Activated T-helper 1 cell treated with anti-CD3 and anti-CD28 coated beads, Interleukin-12 subunit alpha, Interleukin-12 subunit beta, Interleukin-2, Interleukin-4 antibody, amounts not matched to agents 30 ng/mL and 10 ng/mL and 1 ng/mL, durations not matched to agents 14 hours and 24 hours and 36 hours (primary cell): ENCODE results near the gene PRR33. TPM values are rescaled to one million over a fixed set of nuclear protein-coding genes. Genes with fewer than 3 reads are reported as not detected.
A peak's percentile ranks its signal among the peaks of the same experiment; 100 is the strongest.

ENCODE experiments used
- DNase-seq: peaks from one replicate; pipeline ENCODE4 v3.0.0; 2021; ENCODE audit warnings: low spot score
- H3K27ac Mint-ChIP-seq: one replicate; pipeline ENCODE4 v1.8.0; 2021; ENCODE audit warnings: mild to moderate bottlenecking, mixed read lengths
- H3K27me3 Mint-ChIP-seq: one replicate; pipeline ENCODE4 v1.8.0; 2022; ENCODE audit warnings: mild to moderate bottlenecking, moderate library complexity, mixed read lengths; ENCODE audit not compliant: insufficient read depth
- H3K36me3 Mint-ChIP-seq: one replicate; pipeline ENCODE4 v1.8.0; 2021; ENCODE audit warnings: low read depth, mixed read lengths
- H3K4me1 Mint-ChIP-seq: one replicate; pipeline ENCODE4 v1.8.0; 2021; ENCODE audit warnings: low read depth, mixed read lengths
- H3K4me3 Mint-ChIP-seq: one replicate; pipeline ENCODE4 v1.8.0; 2021; ENCODE audit warnings: mild to moderate bottlenecking, moderate library complexity, mixed read lengths
- H3K9me3 Mint-ChIP-seq: one replicate; pipeline ENCODE4 v1.8.0; 2021; ENCODE audit warnings: mixed read lengths
- intact Hi-C: fragments of 100-400 bp; cut with micrococcal nuclease; formaldehyde crosslinking; loops from one replicate; pipeline ENCODE4 v1.15.1; 2024
- total RNA-seq: library from RNA; stranded (reverse); gene quantifications from 2 replicates; pipeline ENCODE4 v1.2.3, GENCODE V29; 2022

Gene PRR33
- total RNA-seq, 1 donor from 2014 or later: 0.05 TPM

DNA sequence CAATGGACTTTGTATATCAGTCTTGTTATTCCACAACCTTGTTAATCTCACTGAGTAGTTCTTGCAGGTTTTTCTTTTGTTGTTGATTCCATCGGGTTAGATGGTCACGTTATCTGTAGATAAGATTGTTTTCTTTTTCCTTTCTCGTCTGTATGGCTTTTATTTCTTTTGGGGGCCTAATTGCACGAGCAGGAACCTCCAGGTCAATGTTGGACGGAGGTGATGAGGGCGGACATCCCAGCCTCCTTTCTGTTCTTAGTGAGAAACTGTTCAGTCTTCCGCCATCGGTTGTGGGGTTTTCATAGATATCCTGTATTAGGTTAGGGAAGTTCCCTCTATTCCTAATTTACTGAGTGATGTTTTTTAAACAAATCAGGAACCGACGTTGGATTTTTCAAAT lies 4.8 kb upstream of the PRR33 start:
- Mint-ChIP-seq H3K4me3 (no peak overlapping the region), H3K4me1 (no peaks in the 10 kb centered on the region), H3K27me3 (peaks cover 18% of the 10 kb centered on the region), H3K27ac (no peak overlapping the region), H3K9me3 (no peaks in the 10 kb centered on the region), H3K36me3 (peaks cover 7% of the 10 kb centered on the region)
- DNase-seq: no peak
- intact Hi-C loops: no loop called here

DNA sequence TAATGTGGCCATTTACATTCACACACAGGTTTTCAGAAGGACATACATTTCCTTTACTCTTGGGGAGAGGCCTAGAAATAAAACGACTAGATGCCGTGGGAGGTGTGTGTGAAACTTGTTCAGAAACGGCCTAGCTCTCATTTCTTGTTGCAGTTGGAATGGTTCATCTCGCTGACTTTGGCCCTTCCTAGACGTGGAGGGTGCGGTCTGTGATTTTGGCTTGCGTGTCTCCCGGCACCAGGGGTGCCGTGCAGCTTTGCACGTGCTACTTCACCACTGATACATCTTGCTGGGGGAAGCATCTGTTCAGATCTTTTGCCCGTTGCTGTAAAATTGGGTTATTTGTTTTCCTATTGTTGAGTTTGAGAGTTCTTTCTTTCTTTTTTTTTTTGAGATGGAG lies 3.1 kb upstream of the PRR33 start:
- no peak for DNase-seq
- no peak overlapping the region for H3K4me3 Mint-ChIP-seq
- H3K36me3 Mint-ChIP-seq: peaks cover 7% of the 10 kb centered on the region
- H3K27me3 Mint-ChIP-seq: peaks cover 18% of the 10 kb centered on the region
- no peaks in the 10 kb centered on the region for H3K9me3 Mint-ChIP-seq
- no peaks in the 10 kb centered on the region for H3K4me1 Mint-ChIP-seq
- intact Hi-C loops: no loop called here
- no peak overlapping the region for H3K27ac Mint-ChIP-seq

DNA sequence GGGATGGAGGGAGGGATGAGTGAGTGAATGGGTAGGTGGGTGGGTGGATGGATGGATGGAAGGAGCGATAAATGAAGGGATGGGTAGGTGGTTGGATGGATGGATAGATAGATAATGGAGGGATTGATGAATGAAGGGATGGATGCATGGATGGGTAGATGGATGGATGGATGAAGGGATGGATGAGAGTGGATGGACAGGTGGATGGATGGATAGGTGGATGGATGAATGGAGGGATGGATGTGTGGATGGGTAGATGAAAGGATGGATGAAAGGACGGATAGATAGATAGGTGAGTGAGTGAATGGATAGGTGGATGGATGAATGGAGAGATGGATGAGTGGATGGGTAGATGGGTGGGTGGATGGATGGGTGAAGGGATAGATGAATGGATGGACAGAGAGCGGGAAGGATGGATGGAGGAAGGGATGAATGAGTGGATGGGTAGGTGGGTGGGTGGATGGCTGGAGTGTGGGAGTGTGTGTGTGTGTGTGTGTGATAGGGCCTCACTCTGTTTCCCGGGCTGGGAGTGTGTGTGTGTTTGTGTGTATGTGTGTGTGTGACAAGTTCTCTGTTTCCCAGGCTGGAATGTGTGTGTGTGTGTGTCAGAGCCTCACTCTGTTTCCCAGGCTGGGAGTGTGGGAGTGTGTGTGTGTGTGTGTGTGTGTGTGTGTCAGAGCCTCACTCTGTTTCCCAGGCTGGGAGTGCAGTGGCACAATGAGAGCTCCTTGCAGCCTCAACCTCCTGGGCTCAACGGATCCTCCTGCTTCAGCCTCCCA lies 2.1 kb upstream of the PRR33 start:
- peaks cover 9% of the 10 kb centered on the region for H3K36me3 Mint-ChIP-seq
- DNase-seq: no peak
- H3K9me3 Mint-ChIP-seq: no peaks in the 10 kb centered on the region
- H3K27ac Mint-ChIP-seq: no peak overlapping the region
- peaks cover 18% of the 10 kb centered on the region for H3K27me3 Mint-ChIP-seq
- peaks cover 3% of the 10 kb centered on the region for H3K4me1 Mint-ChIP-seq
- intact Hi-C loops: no loop called here
- no peak overlapping the region for H3K4me3 Mint-ChIP-seq

DNA sequence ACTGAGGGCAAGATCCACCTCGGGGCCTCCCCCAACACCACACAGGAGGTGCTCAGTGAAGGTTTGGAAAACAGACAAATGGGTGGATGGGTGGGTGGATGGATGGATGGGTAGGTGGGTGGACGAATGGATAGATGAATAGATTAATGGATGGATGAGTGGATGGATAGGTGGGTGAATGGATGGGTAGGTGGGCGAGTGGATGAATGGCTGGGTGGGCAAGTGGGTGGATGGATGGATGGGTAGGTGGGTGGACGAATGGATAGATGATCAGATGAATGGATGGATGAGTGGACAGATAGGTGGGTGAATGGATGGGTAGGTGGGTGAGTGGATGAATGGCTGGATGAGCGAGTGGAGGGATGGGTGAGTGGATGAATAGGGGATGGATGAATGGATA lies 863 bp upstream of the PRR33 start:
- intact Hi-C loops: no loop called here
- peaks cover 10% of the 10 kb centered on the region for H3K4me1 Mint-ChIP-seq
- DNase-seq: no peak

DNA sequence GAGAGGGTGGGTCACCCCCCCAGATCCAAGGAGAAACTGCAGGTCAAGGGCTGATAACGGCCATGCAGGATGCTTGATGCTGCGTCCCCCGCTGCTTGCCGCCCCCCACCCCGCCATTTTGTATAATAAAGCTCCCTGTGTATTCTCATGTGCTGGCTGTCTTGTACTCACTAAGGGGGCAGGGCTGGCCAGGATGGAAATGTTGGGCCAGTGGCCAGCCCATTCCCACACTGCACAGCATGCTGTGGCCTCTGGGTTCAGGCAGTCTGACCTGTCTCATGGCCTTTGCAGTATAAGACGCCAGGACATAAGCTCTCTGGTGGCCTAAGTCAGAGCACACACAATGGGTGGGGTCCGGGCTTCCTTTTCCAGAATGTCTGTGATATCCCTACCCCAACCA lies 421 bp upstream of the PRR33 start:
- Mint-ChIP-seq H3K4me3 (no peak overlapping the region), H3K36me3 (peaks cover 18% of the 10 kb centered on the region), H3K27ac (no peak overlapping the region), H3K27me3 (peaks cover 13% of the 10 kb centered on the region), H3K4me1 (peaks cover 10% of the 10 kb centered on the region), H3K9me3 (no peaks in the 10 kb centered on the region)
- no peak for DNase-seq
- intact Hi-C loops: no loop called here

More for the DNA sequence above, 863 bp upstream of the PRR33 start:
- no peak overlapping the region for H3K27ac Mint-ChIP-seq
- H3K27me3 Mint-ChIP-seq: peaks cover 16% of the 10 kb centered on the region
- no peaks in the 10 kb centered on the region for H3K9me3 Mint-ChIP-seq
- peaks cover 16% of the 10 kb centered on the region for H3K36me3 Mint-ChIP-seq
- no peak overlapping the region for H3K4me3 Mint-ChIP-seq

DNA sequence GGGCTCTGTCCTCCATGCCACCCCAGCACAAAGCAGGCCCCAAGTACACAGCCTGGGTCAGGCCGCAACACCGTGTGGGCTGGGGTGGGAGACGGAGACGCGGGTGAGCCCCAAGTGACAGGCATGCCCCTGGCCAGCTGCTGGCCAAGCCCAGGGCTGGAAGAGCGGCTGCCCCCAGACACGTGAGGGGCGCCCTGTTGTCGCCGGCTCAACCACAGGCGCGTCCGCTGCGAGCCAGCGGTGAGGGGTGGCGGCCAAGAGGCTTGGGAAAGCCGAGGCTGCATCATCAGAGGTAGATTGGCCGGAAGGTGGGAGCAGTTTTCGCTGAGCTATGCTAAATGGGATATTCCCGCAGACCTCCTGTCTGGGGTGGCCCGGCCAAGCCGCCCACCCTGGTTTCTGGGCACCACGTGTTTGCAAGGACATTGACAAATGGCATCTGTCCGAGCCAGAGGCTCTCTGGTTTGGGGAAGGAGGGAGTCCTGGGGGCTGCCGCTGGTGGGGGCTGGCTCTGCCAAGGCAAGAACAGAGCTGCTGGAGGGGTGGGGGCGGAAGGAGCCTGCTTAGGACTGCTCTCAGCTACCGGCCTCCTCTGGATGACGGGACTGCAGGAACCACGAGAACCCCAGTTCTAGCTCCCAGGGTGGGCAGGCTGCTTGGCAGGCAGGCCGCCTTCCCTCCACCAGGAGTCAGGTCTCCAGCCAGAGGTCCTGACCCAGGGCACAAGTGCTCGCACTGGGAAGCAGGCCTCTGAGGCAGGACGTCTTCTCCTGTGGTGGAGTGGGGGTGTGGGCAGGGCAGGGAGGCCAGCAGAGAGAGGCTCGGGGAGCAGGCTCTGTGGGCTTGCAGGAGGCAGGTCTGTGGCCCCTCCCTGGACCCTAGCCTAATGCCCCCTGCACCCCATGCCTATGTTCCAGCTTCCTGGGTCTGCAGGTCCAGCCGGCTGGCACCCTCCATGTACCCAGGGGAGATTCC lies 552 bp downstream of the PRR33 start:
- peaks cover 6% of the 10 kb centered on the region for H3K27me3 Mint-ChIP-seq
- intact Hi-C loops: no loop called here
- no peak overlapping the region for H3K27ac Mint-ChIP-seq
- peak overlapping the region; percentile 28 for H3K4me3 Mint-ChIP-seq
- peaks cover 10% of the 10 kb centered on the region for H3K4me1 Mint-ChIP-seq
- no peaks in the 10 kb centered on the region for H3K9me3 Mint-ChIP-seq
- peaks cover 18% of the 10 kb centered on the region for H3K36me3 Mint-ChIP-seq
- no peak for DNase-seq

DNA sequence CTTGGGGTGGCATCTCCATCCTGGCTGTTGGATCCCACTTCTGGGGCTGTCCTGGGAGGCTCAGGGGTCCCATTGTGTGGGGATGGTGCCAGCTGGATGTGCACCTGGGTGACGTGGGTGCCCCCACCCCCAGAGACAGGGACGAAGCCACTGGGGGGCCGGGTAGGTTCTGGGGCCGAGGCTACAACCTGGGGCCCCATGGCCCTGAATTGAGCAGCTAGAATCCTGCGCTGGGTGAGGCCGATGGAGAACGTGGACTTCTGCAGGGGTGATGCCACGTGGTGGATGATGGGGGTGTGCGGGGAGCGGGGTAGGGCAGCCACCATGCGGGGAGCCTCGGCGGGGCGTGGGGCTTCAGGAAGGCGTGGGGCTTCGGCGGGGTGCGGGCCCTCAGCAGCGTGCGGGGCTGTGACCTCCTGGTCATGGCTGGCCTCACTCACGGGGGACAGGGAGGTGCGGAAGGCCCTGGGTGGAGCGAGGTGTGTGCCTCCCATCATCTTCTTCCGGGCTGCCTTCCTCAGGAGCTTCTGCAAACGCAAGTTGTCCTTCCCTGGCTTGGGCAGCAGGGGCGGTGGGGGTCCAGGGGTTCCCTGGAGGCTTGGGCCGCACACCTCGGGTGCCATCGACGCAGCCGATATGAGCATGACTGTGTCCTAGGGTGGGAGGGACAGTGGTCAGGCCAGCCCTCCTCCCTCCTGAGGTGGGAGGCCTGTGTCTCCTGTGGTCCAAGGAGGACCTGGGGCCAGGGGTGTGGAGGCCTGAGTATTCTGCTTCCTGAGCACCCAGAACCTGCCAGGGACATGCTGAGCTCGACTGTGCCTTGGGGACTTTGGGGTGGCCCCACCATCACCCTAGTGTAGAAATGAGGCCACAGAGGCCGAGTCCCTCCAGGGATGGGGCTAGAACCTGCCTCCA lies 1.5 kb downstream of the PRR33 start:
- DNase-seq: no peak
- H3K4me1 Mint-ChIP-seq: peaks cover 10% of the 10 kb centered on the region
- intact Hi-C loops: loop anchor here (2.0 kb wide), 1 partner anchor 35 kb away; no protein-coding TSS in a partner anchor
- peak overlapping the region; percentile 37 for H3K4me3 Mint-ChIP-seq
- no peaks in the 10 kb centered on the region for H3K9me3 Mint-ChIP-seq
- H3K27me3 Mint-ChIP-seq: no peaks in the 10 kb centered on the region
- H3K36me3 Mint-ChIP-seq: peaks cover 18% of the 10 kb centered on the region
- no peak overlapping the region for H3K27ac Mint-ChIP-seq

DNA sequence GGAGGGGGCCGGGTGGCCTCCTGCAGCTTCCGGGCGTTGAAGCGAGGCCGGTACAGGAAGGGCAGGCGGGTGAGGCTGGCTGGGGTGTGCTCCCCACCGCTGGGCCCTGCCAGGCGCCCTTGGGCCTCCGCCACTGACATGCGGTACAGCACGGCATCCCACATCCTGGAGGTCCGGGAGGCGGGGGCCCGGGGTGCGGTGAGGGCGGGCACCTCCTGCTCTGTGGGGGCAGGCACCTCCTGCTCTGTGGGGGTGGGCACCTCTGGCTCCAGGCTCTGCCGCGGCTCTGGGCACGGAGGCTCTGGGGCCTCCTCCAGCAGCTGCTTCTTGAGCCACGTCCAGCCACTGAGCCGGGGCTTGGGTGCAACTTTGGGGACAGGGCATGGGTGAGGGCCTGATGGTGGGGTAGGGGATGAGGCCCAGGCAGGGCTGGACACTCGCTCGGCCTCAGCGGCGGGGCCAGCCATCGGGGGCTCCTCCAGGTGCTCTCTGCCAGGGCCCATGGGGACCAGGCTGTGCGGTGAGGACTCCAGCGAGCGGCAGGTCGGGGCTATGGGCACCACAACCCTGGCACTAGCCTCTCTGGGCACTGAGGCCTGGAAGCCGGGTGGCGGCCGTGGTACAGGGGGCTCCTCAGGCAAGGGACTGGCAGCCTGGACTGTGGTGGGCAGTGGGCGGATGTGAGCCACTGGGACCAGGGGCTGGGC lies 2.3 kb downstream of the PRR33 start:
- intact Hi-C loops: loop anchor here (2.0 kb wide), 1 partner anchor 35 kb away; no protein-coding TSS in a partner anchor
- Mint-ChIP-seq H3K4me1 (peaks cover 10% of the 10 kb centered on the region), H3K27me3 (no peaks in the 10 kb centered on the region), H3K36me3 (peaks cover 18% of the 10 kb centered on the region), H3K27ac (peak overlapping the region; percentile 71), H3K4me3 (peak overlapping the region; percentile 37), H3K9me3 (no peaks in the 10 kb centered on the region)
- peak; percentile 64 for DNase-seq

DNA sequence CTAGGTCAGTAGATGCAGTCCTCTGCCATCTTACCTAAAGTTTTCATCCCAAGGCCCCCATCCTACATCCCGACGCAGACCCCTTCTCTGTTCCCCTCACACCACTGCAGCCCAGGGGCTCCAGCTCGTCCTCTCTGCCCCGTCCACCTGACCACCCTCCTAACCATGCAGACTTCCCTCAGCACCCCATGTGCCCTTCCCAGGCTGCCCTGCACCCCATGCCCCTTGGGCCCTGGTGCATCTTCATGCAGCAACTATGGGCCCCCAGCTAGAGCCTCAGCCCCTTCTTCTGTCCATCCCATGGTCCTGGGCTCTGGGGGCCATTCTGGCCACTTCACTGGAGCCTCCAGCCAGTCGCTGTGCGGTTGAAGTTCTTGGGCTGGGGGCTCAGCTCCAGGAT lies 2.9 kb downstream of the PRR33 start:
- H3K9me3 Mint-ChIP-seq: no peaks in the 10 kb centered on the region
- no peak for DNase-seq
- intact Hi-C loops: loop anchor here (2.0 kb wide), 1 partner anchor 34 kb away; no protein-coding TSS in a partner anchor

DNA sequence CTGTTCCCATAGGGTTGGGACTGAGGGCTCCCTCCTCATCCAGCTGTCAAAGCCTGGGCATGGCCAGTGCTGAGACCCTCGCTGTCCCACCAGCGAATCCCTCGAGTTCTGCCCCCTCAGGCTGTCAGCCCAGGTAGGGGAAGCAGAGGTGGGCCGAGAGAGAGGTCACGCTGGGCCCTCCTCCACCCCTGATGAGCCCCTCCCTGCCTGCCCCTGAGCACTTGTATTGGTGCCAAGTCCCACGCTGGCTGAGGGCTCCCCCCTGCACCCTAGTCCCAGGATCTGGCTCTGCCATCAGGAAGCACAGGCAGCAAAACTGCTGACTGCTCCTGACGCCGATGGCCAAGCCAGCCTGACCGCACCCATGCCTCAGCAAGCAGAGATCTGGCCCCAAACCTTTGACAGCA lies 3.3 kb downstream of the PRR33 start:
- intact Hi-C loops: loop anchor here (2.0 kb wide), 1 partner anchor 34 kb away; no protein-coding TSS in a partner anchor
- Mint-ChIP-seq H3K9me3 (no peaks in the 10 kb centered on the region), H3K27ac (peak overlapping the region; percentile 71), H3K36me3 (peaks cover 16% of the 10 kb centered on the region), H3K27me3 (no peaks in the 10 kb centered on the region), H3K4me1 (peaks cover 10% of the 10 kb centered on the region), H3K4me3 (no peak overlapping the region)
- DNase-seq: no peak

More for the DNA sequence above, 2.9 kb downstream of the PRR33 start:
- Mint-ChIP-seq H3K27ac (peak overlapping the region; percentile 71), H3K36me3 (peaks cover 18% of the 10 kb centered on the region), H3K4me1 (peaks cover 10% of the 10 kb centered on the region), H3K27me3 (no peaks in the 10 kb centered on the region), H3K4me3 (peak overlapping the region; percentile 5)

DNA sequence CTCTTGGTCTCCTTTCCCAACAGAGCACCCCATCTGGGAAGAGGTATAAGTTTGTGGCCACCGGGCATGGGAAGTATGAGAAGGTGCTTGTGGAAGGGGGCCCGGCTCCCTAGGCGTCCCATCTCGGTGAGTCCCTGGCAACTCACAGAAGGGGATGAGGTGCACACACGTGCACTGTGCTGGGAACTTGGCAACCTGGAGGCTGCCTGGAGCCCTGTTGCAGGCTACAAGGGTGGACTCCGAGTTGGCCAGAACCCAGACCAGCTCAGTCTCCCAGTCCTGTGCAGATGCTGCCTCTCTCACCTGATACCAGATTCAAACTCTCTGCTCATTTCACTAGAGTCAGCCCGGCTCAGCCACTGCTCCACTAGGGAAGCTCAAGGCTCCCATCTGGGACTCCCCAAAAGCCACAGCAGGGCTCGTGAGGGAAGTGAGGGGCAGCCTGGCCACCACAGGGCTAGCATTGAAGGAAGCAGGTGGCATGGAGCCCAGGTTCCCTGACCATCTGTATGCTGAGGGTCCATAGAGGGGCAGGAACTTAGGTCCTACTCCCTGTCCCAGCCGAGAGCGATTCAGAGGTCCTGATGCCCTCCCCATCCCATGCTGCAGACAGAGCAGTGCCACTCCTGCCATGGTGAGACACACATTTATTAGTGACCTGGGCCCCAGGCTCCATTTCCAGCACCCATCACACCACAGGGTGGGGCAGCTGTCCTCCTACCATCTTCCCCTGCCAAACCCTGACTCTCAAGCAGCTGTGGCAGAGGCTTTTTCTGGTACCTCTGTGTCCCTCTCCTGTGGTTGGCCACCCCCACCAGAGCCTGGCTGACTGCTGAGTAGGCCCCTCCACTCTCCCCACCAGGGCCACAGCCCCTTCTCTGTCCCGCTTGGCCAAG lies 4.0 kb downstream of the PRR33 start:
- no peaks in the 10 kb centered on the region for H3K9me3 Mint-ChIP-seq
- no peaks in the 10 kb centered on the region for H3K27me3 Mint-ChIP-seq
- no peak overlapping the region for H3K4me3 Mint-ChIP-seq
- intact Hi-C loops: loop anchor here (2.0 kb wide), 1 partner anchor 33 kb away; no protein-coding TSS in a partner anchor
- peaks cover 15% of the 10 kb centered on the region for H3K36me3 Mint-ChIP-seq
- peaks cover 10% of the 10 kb centered on the region for H3K4me1 Mint-ChIP-seq
- peak overlapping the region; percentile 71 for H3K27ac Mint-ChIP-seq
- DNase-seq: no peak
